Loucy (cell line): ENCODE data around the gene CTIF.

Experiments
- CTCF ChIP-seq: fragments of 200-600 bp; sonication (generic); conservative IDR thresholded peaks from 2 replicates; pipeline ENCODE4 v1.5.1; 2014; ENCODE audit warnings: mild to moderate bottlenecking, antibody characterized with exemption, low read length
- EZH2phosphoT487 ChIP-seq: fragments of 200-600 bp; IDR thresholded peaks from 2 replicates; pipeline ENCODE4 v1.6.1; 2018; ENCODE audit warnings: antibody characterized with exemption, mild to moderate bottlenecking, moderate library complexity, borderline replicate concordance

GRCh38 chr18:48662011-48662661 lies 123.3 kb downstream of the CTIF start:
- TF ChIP-seq CTCF: no peak
- no peak for TF ChIP-seq EZH2phosphoT487
